ENCODE data around the gene PRKN.

The PRKN gene

GRCh38 chr6:161984713-161985112 lies 742.9 kb downstream of the PRKN start:
- H3K36me3 ChIP-seq (replicated peaks; ENCODE audit: low read depth, low read length) = no peaks in the 10 kb centered on the region
- no peak overlapping the region for H3K4me3 ChIP-seq (ENCODE audit: low read length)
- H3K9me3 ChIP-seq (ENCODE audit: insufficient read depth, low read length) = no peaks in the 10 kb centered on the region
- no peaks in the 10 kb centered on the region for H4K20me1 ChIP-seq (ENCODE audit: insufficient read depth, low read length)
- no peaks in the 10 kb centered on the region for H3K79me2 ChIP-seq (ENCODE audit: low read length)
- no peak overlapping the region for H3K27ac ChIP-seq (ENCODE audit: low read length)
- no peak for TF ChIP-seq CTCF (IDR thresholded peaks at IDR 0.05; ENCODE audit: low read depth, low read length)
- no peak for TF ChIP-seq EZH2phosphoT487 (IDR thresholded peaks at IDR 0.05; ENCODE audit: low read depth)
- H3K4me1 ChIP-seq (ENCODE audit: low read length) = no peaks in the 10 kb centered on the region
- no peak overlapping the region for H3K4me2 ChIP-seq (ENCODE audit: low read length)
- no peak overlapping the region for H3K9ac ChIP-seq (ENCODE audit: low read length)
- no peak overlapping the region for H2AFZ ChIP-seq (ENCODE audit: low read depth, low read length)
- no peaks in the 10 kb centered on the region for H3K27me3 ChIP-seq (ENCODE audit: low read depth, low read length)

GRCh38 chr6:161976553-161976952 lies 751.0 kb downstream of the PRKN start:
- TF ChIP-seq EZH2phosphoT487 (IDR thresholded peaks at IDR 0.05; ENCODE audit: low read depth) (no peak), CTCF (IDR thresholded peaks at IDR 0.05; ENCODE audit: low read depth, low read length) (no peak)
- no peak overlapping the region for H3K9ac ChIP-seq (ENCODE audit: low read length)
- no peaks in the 10 kb centered on the region for H3K36me3 ChIP-seq (replicated peaks; ENCODE audit: low read depth, low read length)

DNA sequence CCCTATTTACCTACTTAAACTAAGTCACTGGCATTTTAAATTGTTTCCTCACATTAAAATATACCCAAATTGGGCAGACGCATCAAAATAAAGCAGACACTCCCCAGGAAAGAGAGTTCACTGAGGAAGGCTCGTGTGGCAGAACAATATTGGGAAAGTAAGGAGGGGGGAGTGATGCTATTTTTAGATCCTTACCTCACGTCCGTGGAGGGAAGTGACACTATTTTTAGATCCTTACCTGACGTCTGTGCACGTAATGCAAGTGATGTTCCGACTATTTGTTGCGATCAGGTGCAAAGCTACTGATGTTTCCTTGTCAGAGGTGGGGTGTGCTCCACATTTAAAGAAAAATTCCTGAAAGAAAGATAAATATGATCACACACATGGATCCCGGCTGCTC lies 754.5 kb downstream of the PRKN start:
- Histone ChIP-seq H3K9me3 (ENCODE audit: insufficient read depth, low read length) (no peaks in the 10 kb centered on the region), H3K36me3 (replicated peaks; ENCODE audit: low read depth, low read length) (no peaks in the 10 kb centered on the region), H4K20me1 (ENCODE audit: insufficient read depth, low read length) (no peaks in the 10 kb centered on the region), H3K27ac (ENCODE audit: low read length) (no peak overlapping the region), H3K4me3 (ENCODE audit: low read length) (no peak overlapping the region), H3K4me2 (ENCODE audit: low read length) (no peak overlapping the region), H3K4me1 (ENCODE audit: low read length) (no peaks in the 10 kb centered on the region), H2AFZ (ENCODE audit: low read depth, low read length) (no peak overlapping the region), H3K79me2 (ENCODE audit: low read length) (no peaks in the 10 kb centered on the region), H3K27me3 (ENCODE audit: low read depth, low read length) (no peaks in the 10 kb centered on the region), H3K9ac (ENCODE audit: low read length) (no peak overlapping the region)
- TF ChIP-seq EZH2phosphoT487 (IDR thresholded peaks at IDR 0.05; ENCODE audit: low read depth) = no peak
- TF ChIP-seq CTCF (IDR thresholded peaks at IDR 0.05; ENCODE audit: low read depth, low read length) = no peak

More at GRCh38 chr6:161976553-161976952, 751.0 kb downstream of the PRKN start:
- Histone ChIP-seq H3K79me2 (ENCODE audit: low read length) (no peaks in the 10 kb centered on the region), H2AFZ (ENCODE audit: low read depth, low read length) (no peak overlapping the region), H4K20me1 (ENCODE audit: insufficient read depth, low read length) (no peaks in the 10 kb centered on the region), H3K4me3 (ENCODE audit: low read length) (no peak overlapping the region), H3K4me2 (ENCODE audit: low read length) (no peak overlapping the region), H3K27me3 (ENCODE audit: low read depth, low read length) (no peaks in the 10 kb centered on the region), H3K9me3 (ENCODE audit: insufficient read depth, low read length) (no peaks in the 10 kb centered on the region), H3K4me1 (ENCODE audit: low read length) (no peaks in the 10 kb centered on the region), H3K27ac (ENCODE audit: low read length) (no peak overlapping the region)

- no peaks in the 10 kb centered on the region for H3K79me2 ChIP-seq (ENCODE audit: low read length)
- H3K27ac ChIP-seq (ENCODE audit: low read length) = no peak overlapping the region
- no peaks in the 10 kb centered on the region for H3K36me3 ChIP-seq (replicated peaks; ENCODE audit: low read depth, low read length)
- no peaks in the 10 kb centered on the region for H3K9me3 ChIP-seq (ENCODE audit: insufficient read depth, low read length)
- H3K4me2 ChIP-seq (ENCODE audit: low read length) = no peak overlapping the region
- H3K27me3 ChIP-seq (ENCODE audit: low read depth, low read length) = no peaks in the 10 kb centered on the region
- no peak overlapping the region for H3K9ac ChIP-seq (ENCODE audit: low read length)
- no peaks in the 10 kb centered on the region for H4K20me1 ChIP-seq (ENCODE audit: insufficient read depth, low read length)
- no peak overlapping the region for H3K4me3 ChIP-seq (ENCODE audit: low read length)
- TF ChIP-seq CTCF (IDR thresholded peaks at IDR 0.05; ENCODE audit: low read depth, low read length) (no peak), EZH2phosphoT487 (IDR thresholded peaks at IDR 0.05; ENCODE audit: low read depth) (no peak)
- H2AFZ ChIP-seq (ENCODE audit: low read depth, low read length) = no peak overlapping the region
- H3K4me1 ChIP-seq (ENCODE audit: low read length) = no peaks in the 10 kb centered on the region
These were observed 756.5 kb downstream of the PRKN start for GRCh38 chr6:161971043-161971442.

All from OCI-LY3 (cell line).